LNCAP (cell line): ENCODE results near the gene WDPCP.

ENCODE experiments used
- CTCF ChIP-seq: fragments of 450-650 bp; IDR thresholded peaks from 2 replicates; pipeline ENCODE4 v1.5.1; 2017; ENCODE audit warnings: mild to moderate bottlenecking

Gene WDPCP

GRCh38 chr2:63438181-63438580 lies 150.1 kb downstream of the WDPCP start:
- no peak for TF ChIP-seq CTCF

- TF ChIP-seq CTCF = no peak
Measured at GRCh38 chr2:63436488-63436887, 151.8 kb downstream of the WDPCP start.

GRCh38 chr2:63435070-63435469 lies 153.2 kb downstream of the WDPCP start:
- no peak for TF ChIP-seq CTCF

GRCh38 chr2:63434024-63435001 lies 154.0 kb downstream of the WDPCP start:
- no peak for TF ChIP-seq CTCF

- TF ChIP-seq CTCF = no peak
Measured at GRCh38 chr2:63432373-63432772, 155.9 kb downstream of the WDPCP start.

- TF ChIP-seq CTCF = no peak
Measured at GRCh38 chr2:63425606-63426005, 162.7 kb downstream of the WDPCP start.

- no peak; the same call in 1 of the 2 replicates for TF ChIP-seq CTCF
Measured at GRCh38 chr2:63425079-63425416, 163.2 kb downstream of the WDPCP start.
